ENCODE data around the gene CAMSAP2.

The CAMSAP2 gene

DNA sequence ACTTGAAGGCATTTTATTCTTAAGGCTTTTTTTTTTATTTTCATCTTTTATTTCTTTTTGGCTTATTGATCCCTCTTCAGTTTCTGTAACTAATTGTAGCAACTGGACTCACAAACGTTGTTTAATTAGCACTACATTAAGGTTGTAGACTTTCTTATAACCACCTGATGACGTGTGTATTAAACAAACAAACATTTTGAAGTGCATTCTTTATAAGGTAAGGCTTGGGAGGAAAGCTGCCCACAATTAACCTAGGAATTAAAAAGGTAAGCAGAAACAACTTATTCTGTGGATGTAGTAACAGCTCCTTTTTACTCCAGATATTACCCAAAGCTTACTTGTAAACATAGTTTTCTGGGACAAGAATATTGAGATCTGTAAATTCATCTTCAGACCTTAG, 55.0 kb downstream of the CAMSAP2 start:
- TF ChIP-seq, protein P1, sequence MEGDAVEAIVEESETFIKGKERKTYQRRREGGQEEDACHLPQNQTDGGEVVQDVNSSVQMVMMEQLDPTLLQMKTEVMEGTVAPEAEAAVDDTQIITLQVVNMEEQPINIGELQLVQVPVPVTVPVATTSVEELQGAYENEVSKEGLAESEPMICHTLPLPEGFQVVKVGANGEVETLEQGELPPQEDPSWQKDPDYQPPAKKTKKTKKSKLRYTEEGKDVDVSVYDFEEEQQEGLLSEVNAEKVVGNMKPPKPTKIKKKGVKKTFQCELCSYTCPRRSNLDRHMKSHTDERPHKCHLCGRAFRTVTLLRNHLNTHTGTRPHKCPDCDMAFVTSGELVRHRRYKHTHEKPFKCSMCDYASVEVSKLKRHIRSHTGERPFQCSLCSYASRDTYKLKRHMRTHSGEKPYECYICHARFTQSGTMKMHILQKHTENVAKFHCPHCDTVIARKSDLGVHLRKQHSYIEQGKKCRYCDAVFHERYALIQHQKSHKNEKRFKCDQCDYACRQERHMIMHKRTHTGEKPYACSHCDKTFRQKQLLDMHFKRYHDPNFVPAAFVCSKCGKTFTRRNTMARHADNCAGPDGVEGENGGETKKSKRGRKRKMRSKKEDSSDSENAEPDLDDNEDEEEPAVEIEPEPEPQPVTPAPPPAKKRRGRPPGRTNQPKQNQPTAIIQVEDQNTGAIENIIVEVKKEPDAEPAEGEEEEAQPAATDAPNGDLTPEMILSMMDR (IDR thresholded peaks at IDR 0.05; ENCODE audit: low read length, missing control alignments): no peak
- no peak for DNase-seq (ENCODE audit: low read depth)
- H3K4me3 ChIP-seq (replicated peaks; ENCODE audit: low read depth, low read length): no peak overlapping the region

DNA sequence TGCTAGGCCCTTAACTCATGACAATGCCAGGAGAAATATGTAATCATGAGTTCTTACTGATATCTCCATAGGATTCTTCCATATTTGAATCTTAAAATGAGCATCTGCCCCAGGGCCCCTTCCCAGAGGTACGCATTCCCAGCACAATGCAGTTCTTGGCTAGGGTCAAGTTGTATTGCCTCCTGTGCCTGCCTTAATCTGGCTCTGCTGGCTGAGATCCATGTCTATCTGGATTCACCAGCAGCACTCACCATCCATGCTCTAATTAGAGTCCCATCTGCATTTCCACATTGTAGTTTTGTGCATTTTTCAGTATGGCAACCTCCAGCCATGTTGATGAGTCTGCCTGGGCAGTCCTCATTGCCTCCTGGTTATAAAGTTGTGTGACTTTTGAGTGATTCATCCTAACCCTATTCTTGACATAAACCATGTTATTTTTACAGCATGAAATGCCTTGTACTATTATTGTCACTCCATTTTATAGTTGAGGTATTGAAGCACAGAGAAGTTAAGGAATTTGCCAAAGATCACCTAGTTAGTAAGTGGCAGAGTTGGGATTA, 55.9 kb downstream of the CAMSAP2 start:
- DNase-seq (ENCODE audit: low read depth): no peak
- H3K4me3 ChIP-seq (replicated peaks; ENCODE audit: low read depth, low read length): no peak overlapping the region
- TF ChIP-seq, protein P1 (IDR thresholded peaks at IDR 0.05; ENCODE audit: low read length, missing control alignments): no peak

DNA sequence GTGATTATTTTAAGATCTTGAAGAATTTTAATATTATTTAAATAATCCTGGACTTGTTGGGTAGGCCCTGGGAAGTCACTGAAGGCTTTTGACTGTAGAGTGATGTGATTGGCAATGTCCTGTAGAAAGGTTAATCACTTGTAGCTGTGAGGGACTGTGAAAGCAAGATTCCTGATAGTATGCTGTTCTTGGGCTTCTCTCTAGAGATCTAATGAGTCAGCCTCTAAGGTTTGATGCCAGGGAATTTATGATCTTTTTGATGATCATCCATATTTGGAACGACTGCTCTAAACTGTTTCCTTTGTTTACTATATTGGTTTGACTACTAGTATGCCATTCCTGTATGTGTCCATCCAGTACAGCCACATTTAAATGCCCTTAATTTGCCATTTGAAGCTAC, 56.5 kb downstream of the CAMSAP2 start:
- DNase-seq (ENCODE audit: low read depth): peak; percentile 49
- TF ChIP-seq, protein P1 (IDR thresholded peaks at IDR 0.05; ENCODE audit: low read length, missing control alignments): no peak
- H3K4me3 ChIP-seq (replicated peaks; ENCODE audit: low read depth, low read length): no peak overlapping the region

DNA sequence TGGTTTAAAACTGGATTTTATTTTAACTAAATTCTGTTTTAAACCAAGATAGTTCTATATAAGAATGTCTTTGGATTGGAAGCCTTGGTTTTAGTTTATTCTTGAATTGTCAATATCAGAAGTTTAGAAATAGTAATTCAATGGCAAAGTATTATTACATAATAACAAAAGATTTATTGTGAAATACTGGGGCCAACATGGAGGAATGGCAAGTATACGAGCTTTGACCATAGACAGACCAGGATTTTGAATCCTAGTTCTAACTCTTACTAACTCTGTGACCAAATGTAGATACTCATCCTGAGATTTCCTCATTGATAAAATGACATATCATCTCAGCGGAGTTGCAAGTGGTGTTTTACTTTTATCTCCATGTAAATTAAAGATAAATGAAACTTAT, 63.3 kb downstream of the CAMSAP2 start:
- no peak for DNase-seq (ENCODE audit: low read depth)
- no peak overlapping the region for H3K4me3 ChIP-seq (replicated peaks; ENCODE audit: low read depth, low read length)
- TF ChIP-seq, protein P1 (IDR thresholded peaks at IDR 0.05; ENCODE audit: low read length, missing control alignments): no peak

DNA sequence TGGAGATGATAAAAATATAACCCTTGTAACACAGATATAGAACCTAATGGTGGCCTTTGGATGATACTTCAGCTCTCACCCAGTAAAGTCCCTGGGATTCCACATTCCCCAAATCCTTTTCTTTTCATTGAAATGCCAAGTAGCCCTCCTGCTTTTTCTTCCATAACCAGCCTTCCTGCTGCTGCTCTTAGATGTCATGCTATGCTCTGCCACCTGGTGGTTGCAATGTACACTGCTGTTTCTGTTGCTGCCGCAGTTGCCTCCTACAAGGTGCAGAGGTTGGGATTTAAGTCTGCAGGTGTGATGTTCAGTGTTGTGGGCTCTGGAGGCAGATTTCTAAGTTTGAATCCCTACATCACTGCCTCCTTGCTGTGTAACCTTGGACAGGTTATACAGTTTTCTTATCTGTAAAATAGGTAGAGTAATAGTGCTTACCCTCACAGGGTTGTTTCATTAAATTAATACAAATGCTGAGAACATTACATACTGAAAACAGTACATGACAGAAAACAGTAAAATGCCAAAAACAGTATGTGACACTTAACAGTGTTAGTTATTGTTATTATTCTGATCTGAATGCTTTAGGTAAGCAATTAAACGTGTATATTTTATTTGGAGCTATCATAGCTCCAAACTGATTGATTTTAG, 64.3 kb downstream of the CAMSAP2 start:
- H3K4me3 ChIP-seq (replicated peaks; ENCODE audit: low read depth, low read length): no peak overlapping the region
- TF ChIP-seq, protein P1 (IDR thresholded peaks at IDR 0.05; ENCODE audit: low read length, missing control alignments): peak; percentile 98
- DNase-seq (ENCODE audit: low read depth): peak; percentile 90

DNA sequence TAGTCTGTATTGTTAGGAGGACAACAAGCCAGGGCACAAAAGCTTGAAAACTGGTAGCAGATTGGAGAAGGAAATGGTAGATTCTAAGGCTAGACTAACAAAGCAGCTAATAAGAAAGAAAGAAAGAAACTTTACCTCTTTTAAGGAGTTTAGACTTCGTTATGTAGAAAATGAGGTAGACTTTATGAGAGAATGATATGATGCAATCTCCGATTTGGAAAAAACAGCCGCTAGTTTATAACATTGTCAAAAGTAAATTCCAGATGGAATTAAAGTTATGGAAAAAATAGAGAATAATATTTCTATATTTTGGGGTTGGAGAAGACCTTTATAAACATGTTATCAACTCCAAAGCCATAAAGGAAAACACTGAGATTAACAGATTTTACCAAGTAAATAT, 67.0 kb downstream of the CAMSAP2 start:
- DNase-seq (ENCODE audit: low read depth): no peak
- H3K4me3 ChIP-seq (replicated peaks; ENCODE audit: low read depth, low read length): no peak overlapping the region
- TF ChIP-seq, protein P1 (IDR thresholded peaks at IDR 0.05; ENCODE audit: low read length, missing control alignments): no peak

DNA sequence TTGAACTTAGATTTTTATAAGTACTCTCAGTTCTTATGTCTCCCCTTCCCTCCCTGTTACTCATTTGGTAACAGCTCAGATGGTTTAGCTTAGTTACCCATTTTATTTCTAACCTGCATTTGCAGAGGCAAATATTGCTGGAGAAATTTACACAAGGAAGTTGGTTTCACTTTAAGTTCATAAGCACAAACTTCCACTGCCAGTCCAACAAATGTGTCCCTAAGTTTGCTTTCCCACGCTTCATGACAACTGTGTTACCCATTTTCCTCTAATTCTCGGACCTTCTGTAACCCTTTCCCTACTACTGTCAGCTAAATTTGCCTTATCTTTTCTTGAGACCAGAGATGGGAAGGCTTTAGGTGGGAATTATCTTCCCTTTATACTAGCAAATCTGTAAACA, 70.2 kb downstream of the CAMSAP2 start:
- TF ChIP-seq, protein P1 (IDR thresholded peaks at IDR 0.05; ENCODE audit: low read length, missing control alignments): no peak
- DNase-seq (ENCODE audit: low read depth): no peak
- H3K4me3 ChIP-seq (replicated peaks; ENCODE audit: low read depth, low read length): no peak overlapping the region
